Activated gamma-delta T cell (primary cell): ENCODE results near the gene SLC66A1.

Experiments used
- DNase-seq: peaks from one replicate; lab custom pipeline; 2025; lab: John Stamatoyannopoulos, UW

SLC66A1 gene

GRCh38 chr1:19305880-19306279 is 6.2 kb upstream of the SLC66A1 start:
- no peak for DNase-seq

- DNase-seq, result no peak
Measured at GRCh38 chr1:19306941-19307340, 5.2 kb upstream of the SLC66A1 start.

DNA sequence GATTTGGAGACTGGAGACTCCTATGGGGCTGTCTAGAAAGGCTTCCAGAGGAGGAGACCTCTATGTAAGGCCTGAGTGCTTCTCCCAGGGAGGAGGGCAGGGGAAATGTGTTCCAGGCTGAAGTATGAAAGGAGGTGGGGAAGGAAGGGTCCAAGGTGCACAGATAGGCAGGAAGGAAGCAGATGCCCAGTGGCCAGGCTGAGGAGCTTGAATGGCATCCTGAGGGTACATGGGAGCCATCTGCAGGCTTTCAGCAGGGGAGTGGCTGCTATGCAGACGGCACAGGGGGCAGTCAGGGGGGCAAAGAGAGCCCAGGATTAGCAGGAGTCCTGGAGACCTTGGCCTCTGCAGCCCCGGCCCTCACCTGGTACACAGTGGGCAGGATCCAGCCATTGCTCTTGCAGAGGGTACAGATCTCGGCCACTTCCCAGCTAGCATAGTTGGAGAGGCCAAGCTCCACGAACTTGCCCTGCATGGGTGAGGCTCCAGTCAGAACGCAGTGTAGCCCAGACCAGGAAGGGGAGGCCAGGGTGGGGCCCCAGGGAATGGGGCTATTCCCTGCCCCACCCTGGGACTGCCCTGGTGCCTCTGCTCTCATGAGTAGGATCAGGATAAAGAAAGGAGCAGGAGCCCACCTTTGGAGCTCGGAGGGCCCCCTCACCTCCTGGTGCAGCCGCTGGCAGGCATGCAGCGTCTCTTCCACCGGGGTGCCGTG is 4.2 kb upstream of the SLC66A1 start:
- DNase-seq, result no peak

- DNase-seq, result no peak
Measured at GRCh38 chr1:19308509-19308907, 3.6 kb upstream of the SLC66A1 start.

DNA sequence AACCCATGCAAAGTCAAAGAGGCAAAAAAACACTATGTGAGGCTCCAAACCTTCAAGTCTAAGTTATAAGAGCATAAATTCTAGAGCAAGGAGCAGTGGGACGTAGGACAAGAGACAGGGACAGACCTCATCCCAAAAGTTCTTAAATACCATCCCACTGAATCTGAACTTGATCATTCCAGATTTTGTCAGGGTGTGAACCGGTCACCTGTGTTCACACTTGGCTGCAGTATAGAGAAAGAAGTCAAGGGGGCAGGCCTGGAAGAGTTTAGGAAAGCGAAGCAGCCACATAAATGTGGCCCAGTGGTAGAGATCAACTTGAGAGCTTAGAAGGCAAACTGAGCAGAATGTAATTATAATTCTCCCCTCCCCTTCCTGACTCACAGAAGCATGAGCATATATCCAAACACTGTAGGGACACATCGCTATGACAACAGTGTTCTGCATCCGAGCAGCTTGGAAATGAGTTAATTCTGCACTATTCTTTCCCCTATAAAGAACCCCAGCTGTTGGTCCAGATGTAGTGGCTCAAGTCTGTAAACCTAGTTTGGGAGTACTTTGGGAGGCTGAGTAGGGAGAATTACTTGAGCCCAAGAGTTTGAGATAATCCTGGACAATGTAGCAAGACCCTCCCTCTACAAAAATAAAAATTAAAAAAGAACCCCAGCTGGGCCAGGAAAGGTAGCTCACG is 2.9 kb upstream of the SLC66A1 start:
- DNase-seq, result no peak

GRCh38 chr1:19310061-19310460 is 2.1 kb upstream of the SLC66A1 start:
- DNase-seq, result no peak

DNA sequence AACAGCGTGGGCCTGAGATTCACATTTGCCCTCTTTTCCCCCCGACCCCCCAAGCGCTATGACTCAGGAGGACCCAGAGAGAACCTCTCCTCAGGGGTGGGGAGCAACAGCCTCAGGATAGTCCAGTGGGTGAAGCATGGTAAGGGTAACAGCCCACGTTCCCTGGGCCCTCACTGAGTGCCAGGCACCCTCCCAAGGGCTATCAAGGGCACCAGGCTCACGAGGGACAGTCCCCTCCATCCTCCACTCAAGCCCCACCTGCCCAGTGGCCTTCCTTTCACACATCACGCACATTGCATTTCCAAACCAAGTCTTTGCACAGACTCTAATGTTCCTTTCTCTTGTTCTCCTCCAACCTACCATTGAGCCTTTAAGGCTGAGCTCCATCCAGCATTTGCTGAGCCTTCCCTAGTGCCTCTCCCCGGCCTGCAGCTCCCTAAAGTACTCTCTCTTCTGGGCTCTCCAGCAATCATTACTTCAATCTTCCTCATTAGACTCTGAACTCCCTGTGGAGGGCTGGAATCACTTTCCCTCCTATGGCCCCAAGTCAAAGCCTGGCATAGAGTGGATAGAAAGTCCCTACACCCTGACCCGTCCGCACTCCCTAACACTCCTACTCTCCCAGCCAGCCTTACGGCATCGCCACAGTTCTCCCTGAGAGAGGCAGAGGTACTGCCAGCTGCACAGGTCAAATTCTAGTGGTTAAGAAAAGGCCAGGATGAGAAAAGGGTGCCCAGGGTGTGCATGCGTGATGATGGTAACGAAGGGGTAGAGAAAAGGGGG is 1.2 kb upstream of the SLC66A1 start:
- no peak for DNase-seq

- no peak for DNase-seq
Measured at GRCh38 chr1:19311503-19311930, 609 bp upstream of the SLC66A1 start.

GRCh38 chr1:19312782-19313635 is 883 bp downstream of the SLC66A1 start:
- DNase-seq, result no peak

DNA sequence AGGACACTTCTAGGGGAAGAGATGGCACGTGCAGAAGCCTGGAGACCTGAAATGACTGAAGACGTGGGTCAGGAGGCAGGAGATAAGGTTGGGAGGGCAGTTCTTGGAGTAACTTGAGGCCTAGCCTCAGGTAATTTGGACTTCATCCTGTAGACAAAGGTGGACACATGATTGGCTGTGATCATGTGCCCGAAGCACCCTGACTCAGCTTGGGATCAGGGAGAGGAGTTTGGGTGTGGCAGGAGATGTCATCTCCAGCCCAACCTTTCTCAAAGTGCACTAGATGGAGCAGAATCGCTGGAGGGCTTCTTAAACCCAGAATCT is 1.5 kb downstream of the SLC66A1 start:
- DNase-seq, result no peak

GRCh38 chr1:19313961-19314882 is 2.1 kb downstream of the SLC66A1 start:
- DNase-seq, result no peak

GRCh38 chr1:19315378-19316198 is 3.5 kb downstream of the SLC66A1 start:
- DNase-seq, result no peak

DNA sequence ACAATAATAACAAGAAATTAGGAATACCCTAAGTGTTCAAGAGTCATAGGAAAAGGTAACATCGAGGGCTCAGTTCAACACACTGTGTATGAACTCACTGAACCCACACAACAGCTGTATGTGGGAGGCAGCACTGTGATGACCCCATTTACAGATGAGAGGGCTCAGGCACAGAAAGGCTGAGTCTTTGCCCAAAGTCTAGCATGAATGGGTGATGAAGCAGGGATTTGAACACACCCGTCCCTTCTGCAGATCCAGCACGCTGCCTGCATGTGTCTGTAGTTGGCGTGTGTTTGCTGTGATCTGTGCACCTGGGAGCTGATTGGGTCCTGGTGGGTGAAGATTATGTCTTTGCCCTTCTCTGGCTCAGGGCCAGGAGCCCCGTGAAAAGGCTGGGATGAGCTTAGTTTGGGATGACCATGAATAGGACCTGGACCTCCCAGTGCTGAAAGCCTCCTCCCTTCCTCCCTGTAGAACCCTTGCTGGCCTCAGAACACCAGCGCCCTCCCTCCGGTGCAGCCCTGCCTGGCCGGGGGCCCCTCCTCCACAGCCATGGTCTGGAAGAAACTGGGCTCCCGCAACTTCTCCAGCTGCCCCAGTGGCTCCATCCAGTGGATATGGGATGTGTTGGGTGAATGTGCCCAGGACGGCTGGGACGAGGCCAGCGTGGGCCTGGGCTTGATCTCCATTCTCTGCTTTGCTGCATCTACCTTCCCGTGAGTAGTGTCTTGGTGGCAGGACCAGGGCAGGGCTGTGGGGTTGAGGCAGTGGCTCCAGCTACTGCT is 5.2 kb downstream of the SLC66A1 start:
- no peak for DNase-seq

DNA sequence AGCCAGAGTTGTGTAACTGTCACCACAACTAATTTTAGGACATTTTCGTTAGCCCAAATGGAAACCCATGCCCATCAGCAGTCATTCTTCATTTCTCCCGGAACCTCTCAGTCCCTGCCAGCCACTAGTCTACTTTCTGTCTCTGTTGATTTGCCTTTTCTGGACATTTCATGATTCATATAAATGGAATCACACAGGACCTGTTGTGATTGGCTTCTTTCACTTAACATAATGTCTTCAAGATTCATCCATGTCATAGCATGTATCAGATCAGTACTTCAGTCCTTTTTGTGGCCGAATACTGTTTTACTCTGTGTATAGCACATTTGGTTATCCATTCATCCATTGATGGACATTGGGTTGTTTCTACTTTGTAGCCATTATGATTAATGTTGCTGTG is 7.1 kb downstream of the SLC66A1 start:
- DNase-seq, result no peak

GRCh38 chr1:19321071-19321470 is 8.9 kb downstream of the SLC66A1 start:
- no peak for DNase-seq

DNA sequence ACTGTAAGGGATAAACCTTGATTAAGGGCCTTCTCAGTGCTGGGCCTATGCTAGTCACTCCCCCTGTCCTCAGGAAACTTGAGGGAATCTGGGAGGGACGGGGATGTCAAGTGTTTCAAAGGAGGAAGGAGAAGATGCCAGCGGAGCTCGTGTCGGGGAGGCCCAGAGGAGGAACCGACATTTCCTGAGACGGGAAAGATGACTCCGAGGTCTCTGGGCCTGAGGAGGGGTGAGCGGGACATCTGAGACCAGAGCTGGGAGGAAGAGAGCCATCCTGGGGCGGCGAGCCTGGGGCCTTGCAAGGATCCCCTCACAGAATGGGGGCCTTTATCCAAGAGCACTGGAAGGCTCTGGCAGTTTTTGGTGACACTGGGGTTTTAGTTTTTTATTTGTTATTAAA is 10.4 kb downstream of the SLC66A1 start:
- no peak for DNase-seq

DNA sequence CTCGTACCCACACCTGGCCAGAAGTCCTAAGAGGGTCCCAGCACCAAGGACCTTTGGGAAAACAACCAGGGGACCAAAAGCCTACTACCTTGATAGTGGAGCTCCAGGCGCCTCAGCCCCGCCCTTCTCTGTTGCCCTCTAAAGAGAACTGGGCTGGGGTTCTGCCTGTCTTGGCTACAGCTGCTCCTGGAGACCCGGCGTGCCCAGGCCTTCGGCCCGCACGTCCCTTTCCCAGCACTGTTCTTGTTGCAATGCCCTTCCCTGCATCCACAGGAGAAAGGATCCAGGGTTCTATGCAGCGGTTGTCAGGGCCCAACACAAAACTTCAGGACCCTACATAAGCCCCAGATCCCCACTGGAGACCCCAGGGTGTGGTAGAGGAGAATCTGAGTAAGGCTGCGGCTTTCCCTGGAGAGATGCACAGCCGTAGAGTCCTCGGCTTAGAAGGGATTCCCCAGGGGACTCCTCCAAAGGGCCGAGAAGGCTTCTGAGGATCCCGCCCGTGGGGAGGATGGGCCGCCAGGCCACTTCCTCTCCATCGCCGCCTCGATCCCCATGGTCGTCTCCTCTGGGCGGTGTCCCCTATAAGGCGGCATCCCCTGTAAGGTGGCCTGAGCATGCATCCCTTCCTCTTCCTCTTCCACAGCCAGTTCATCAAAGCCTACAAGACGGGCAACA is 12.0 kb downstream of the SLC66A1 start:
- DNase-seq, result no peak

- no peak for DNase-seq
Measured at GRCh38 chr1:19324665-19324990, 12.5 kb downstream of the SLC66A1 start.
